NCI-H1092 (cell line): Measurements from ENCODE around the gene SLC6A17.

ENCODE experiments used
- DNase-seq: peaks from one replicate; lab custom pipeline; 2025; lab: John Stamatoyannopoulos, UW

The SLC6A17 gene

DNA sequence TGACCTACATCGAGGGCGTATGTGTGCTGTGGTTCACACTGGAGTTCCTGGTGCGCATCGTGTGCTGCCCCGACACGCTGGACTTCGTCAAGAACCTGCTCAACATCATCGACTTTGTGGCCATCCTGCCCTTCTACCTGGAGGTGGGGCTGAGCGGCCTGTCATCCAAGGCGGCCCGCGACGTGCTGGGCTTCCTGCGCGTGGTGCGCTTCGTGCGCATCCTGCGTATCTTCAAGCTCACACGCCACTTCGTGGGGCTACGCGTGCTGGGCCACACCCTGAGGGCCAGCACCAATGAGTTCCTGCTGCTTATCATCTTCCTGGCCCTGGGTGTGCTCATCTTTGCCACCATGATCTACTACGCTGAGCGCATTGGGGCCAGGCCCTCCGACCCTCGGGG lies 72.8 kb downstream of the SLC6A17 start:
- no peak for DNase-seq

DNA sequence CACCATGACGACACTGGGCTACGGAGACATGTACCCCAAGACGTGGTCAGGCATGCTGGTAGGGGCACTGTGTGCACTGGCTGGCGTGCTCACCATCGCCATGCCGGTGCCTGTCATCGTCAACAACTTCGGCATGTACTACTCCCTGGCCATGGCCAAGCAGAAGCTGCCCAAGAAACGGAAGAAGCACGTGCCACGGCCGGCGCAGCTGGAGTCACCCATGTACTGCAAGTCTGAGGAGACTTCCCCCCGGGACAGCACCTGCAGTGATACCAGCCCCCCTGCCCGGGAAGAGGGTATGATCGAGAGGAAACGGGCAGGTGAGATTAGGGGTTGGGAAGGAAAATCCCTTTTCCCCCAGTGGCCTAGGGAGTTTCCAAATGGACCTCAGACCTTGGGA lies 73.3 kb downstream of the SLC6A17 start:
- DNase-seq = no peak

GRCh38 chr1:110224240-110224995 lies 74.1 kb downstream of the SLC6A17 start:
- no peak for DNase-seq

GRCh38 chr1:110225212-110225611 lies 74.9 kb downstream of the SLC6A17 start:
- DNase-seq = no peak

DNA sequence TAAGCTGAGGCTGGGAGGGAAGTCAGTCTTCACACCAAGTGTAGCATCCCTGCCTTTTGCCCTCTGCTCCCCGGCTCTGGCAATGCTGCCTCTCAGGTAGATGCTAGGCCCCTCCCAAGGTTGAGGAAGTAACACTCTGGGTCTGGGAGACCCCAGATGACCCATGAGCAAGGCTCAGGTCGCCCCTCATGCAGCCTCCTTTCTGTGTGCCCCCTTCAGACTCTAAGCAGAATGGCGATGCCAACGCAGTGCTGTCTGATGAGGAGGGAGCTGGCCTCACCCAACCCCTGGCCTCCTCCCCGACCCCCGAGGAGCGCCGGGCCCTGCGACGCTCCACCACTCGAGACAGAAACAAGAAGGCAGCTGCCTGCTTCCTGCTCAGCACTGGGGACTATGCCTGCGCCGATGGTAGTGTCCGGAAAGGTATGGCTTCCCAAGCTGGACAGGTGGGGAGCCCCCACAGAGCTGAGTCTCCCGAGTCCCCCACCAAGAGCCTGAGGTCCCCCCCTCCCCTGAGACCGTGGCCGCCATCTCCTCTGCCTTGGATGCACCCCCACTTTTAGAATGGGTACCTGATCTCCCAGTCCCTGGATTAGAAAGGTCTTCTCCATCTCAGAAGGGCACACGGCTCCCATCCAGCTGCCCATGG lies 75.6 kb downstream of the SLC6A17 start:
- no peak for DNase-seq

DNA sequence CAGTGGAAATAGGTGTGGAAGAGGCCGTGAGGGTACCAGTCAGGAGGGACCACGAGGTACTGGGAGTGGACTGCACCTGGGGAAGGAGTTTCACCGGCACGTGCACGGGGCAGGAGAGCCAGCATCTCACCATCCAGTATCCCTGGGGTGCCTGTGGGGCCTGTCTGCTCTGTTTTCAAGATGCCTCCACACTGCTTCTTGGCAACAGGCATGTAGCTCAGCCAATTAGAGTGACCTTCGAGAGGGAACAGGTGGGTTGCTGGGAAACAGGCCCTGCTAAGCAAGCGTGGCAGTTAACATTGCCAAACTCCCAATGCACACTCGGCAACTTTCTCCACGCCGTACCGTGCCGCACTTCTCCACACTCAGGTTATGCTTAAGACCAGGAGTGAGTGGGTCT lies 77.5 kb downstream of the SLC6A17 start:
- DNase-seq = no peak

DNA sequence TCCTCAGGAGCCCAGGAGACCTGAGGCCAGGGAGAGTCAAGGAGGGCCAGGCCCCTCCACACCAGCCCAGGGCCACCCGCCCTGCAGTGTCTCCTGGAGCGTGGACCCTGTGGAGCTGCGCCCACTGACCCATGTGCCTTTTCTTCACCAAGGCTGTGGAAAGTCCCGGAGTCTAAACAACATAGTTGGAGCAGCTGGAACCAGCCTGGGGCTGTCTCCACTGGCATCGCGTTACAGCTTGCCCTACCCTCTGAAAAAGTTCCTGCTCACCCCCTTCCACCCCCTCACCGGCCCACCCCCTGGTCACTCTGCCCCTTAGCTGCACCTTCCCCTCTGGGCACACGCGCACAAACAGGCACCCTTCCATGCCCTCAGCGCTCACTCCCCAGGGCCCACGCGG lies 78.1 kb downstream of the SLC6A17 start:
- no peak for DNase-seq

DNA sequence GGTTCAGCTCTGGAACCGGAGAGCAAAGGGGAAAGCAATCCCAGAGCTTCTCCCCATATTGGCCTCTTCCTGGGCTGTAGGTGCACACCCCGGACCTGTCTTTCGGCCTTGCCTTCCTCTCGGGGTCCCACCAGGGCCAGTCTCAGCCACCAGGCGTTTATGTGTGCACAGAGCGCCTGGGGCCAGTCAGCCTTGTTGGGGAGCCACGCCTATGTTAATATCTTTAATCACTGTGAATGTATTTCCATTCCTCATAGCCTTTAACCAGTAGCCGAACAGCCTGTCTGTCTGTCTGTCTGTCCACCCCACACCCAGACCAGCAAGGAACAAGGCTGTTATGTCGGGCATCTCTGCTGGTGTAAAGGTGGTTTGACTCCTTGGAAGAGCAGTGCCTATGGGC lies 78.6 kb downstream of the SLC6A17 start:
- no peak for DNase-seq

DNA sequence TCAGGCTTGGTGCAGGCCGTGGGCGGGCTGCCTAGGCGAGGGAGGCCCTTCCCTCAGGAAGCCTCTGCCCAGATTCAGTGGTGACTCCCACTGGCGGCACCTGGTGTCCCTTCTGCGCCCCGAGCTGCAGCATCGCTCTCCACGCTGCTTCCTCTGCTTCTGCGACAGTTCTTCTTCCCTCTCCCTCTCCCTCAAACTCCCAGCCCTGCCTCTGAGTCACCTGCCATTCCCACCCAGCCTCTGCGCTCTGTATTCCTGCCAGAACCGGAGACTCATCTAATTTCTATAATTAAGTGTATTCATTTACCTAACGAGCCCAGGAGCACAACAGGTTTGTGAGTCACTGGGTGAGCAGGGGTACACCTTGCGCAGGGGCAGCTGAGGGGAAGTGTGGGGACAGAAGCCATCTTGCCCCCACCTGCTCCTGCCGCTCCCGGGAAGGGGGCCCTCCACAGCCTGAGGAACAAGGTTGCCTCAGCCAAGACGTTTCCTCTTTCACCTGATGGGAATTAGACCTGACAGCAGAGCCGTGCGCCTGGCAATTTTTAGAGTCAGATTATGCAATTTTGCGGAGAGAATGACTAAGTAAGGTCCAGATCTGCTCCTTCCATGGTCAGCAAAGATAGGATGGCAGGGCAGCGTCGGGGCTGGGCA lies 79.2 kb downstream of the SLC6A17 start:
- no peak for DNase-seq

GRCh38 chr1:110230381-110231199 lies 80.3 kb downstream of the SLC6A17 start:
- no peak for DNase-seq

GRCh38 chr1:110233861-110234260 lies 83.6 kb downstream of the SLC6A17 start:
- DNase-seq = no peak

GRCh38 chr1:110234691-110235090 lies 84.4 kb downstream of the SLC6A17 start:
- DNase-seq = no peak

GRCh38 chr1:110235181-110235833 lies 85.0 kb downstream of the SLC6A17 start:
- DNase-seq = peak; percentile 73

- no peak for DNase-seq
Measured at GRCh38 chr1:110235834-110236682, 85.8 kb downstream of the SLC6A17 start.

GRCh38 chr1:110237386-110238152 lies 87.3 kb downstream of the SLC6A17 start:
- no peak for DNase-seq

DNA sequence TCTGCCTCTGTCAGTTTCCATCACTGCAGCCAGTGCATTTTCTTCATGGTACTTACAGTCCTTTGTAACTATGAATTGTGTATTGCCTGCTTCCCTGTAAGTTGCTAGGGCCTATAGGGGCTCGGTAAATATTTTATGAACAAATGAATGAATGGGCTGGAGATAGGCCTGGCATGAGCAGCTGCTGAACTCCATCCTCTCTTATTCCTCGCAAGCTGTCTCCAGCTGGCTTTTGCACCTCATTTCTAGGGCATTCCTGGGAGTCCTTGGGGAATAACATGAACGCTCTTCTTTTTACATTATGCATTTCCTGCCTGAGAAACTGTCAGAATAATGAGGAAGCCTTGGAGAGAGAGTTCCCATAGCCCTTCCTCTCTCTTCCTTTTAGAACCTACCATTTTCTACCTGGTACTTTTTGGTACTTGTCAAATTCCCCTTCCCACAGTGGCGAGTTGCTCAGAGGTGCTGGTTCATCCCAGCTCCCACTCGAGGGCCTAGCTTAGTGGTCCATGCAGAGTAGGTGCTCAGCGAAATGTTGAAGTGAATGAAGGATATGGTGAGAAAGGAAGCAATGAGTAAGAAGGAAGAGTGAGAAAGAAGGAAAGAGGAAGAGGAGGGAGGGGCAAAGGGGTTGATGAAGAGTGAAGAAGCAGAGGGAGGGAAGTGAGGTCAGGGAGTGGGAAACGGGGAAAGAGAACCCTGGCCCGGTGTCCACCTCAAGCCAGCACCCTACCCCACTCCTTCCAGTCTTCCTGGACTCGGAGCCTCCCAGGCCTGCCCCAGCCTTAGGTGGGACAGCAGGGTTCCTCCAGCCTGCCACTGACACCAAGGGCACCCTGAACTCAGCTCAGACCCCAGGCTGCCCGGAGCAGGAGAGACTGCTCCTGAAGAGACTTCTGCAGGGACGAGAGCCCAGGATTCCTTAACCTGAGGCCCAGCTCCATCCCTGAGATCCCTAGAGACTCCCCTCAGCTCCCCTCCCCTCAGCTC lies 89.4 kb downstream of the SLC6A17 start:
- DNase-seq = no peak

GRCh38 chr1:110240476-110241210 lies 90.3 kb downstream of the SLC6A17 start:
- DNase-seq = peak; percentile 54

DNA sequence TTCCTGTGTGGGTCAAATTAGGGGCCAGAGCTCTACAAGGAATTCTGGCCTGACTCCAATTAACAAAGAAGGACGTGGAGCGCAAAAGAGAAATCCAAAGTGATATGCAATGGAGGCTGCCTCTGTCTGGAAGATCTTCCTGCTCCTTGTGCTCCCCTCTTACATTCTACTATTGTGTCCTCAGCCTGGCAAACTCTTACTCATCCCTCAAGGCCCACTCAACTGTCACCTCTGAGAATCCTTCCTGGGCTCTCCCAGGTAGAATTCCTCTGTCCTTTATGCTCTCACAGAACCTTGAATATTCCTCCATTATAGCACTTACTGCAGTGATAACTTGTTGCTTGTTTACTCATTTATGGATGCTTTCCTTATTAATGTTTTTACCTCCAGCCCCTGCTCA lies 91.2 kb downstream of the SLC6A17 start:
- no peak for DNase-seq
